Pancreas (tissue), 10 donors: ENCODE data around the gene EPHA6. TPM values are rescaled to one million over a fixed set of nuclear protein-coding genes. Genes with fewer than 3 reads are reported as not detected.

ENCODE experiments used
- ATAC-seq, 4 donors: fragments of 200-7000 bp; cut with Tn5 transposase; one replicate each; pipeline versions ENCODE4 v1.8.0 to v1.9.1; 2020; ENCODE audit warnings: mild to moderate bottlenecking in 4 of 4, moderate library complexity in 4 of 4
- DNase-seq, 6 donors: peaks; one replicate each; pipeline ENCODE4 v3.0.0-alpha.2; 2020
- FAIRE-seq: peaks from 2 replicates; lab custom pipeline; 2012; peaks lifted over from hg19 to GRCh38; lab: Jason Lieb, UNC
- H3K27ac ChIP-seq, 4 donors: fragments of 200-600 bp; sonication (generic); 1 replicate in 3 of 4; 2 replicates in 1 of 4; pipeline versions ENCODE4 v1.5.0 to v1.8.0; 2020
- H3K27me3 ChIP-seq, 4 donors: fragments of 200-600 bp; one replicate each; pipeline ENCODE4 v1.8.0; 2021
- H3K36me3 ChIP-seq, 3 donors: fragments of 200-600 bp; sonication (generic) in 1 of 3; one replicate each; pipeline versions ENCODE4 v1.5.0 to v1.8.0; 2020 to 2021
- H3K4me1 ChIP-seq, 3 donors: fragments of 200-600 bp; one replicate each; pipeline ENCODE4 v1.8.0; 2021
- H3K4me3 ChIP-seq, 4 donors: fragments of 200-600 bp; sonication (generic) in 2 of 4; one replicate each; pipeline versions ENCODE4 v1.5.0 to v1.8.0; 2020 to 2021
- H3K9me3 ChIP-seq, 4 donors: fragments of 200-600 bp; one replicate each; pipeline ENCODE4 v1.8.0; 2021
- CTCF ChIP-seq, 4 donors: fragments of 200-600 bp; sonication (generic) in 3 of 4; IDR thresholded peaks; one replicate each; pipeline versions ENCODE4 v1.5.0 to v1.8.0; 2021; ENCODE audit warnings: antibody characterized with exemption in 4 of 4
- WGBS, 2 donors: extraction: QIAGEN DNeasy Blood & Tissue Kit; methylation state at CpG; one replicate each; pipeline ENCODE4 v1.1.7; 2013; 5-methylcytosine and 5-hydroxymethylcytosine counted together
- intact Hi-C, 3 donors: fragments of 100-400 bp; cut with DNase I; formaldehyde crosslinking; loops; one replicate each; pipeline versions ENCODE4 v1.11.1 to v1.14.2; 2022
- polyA plus RNA-seq, 2 donors: library from polyadenylated mRNA; stranded (reverse); fragments of 200-250 nt; gene quantifications; one replicate each; pipeline ENCODE4 v1.2.3, GENCODE V29; 2013
- total RNA-seq, 6 donors: library from RNA; stranded (reverse); fragmentation: NEBNext Ultra II Directional in 4 of 6; extraction: Animal tissue kit (Norgen Biotek cat#: 25700) in 4 of 6; gene quantifications; one replicate each; pipeline versions ENCODE4 v1.2.1 to v1.2.4, GENCODE V29; 2021 to 2023
- donor health status: healthy with polysubstance abuse.
- donor health status: DM: no; HTN: no; CAD: no; lungs with moderate emphysema.
- donor health status: DM: no; HTN: no; CAD: no.
- donor health status: control.
- donor health status: control.
- donor health status: Bipolar disorder and iron deficiency.
- donor health status: DM: yes; HTN: yes; CAD: no.
- donor health status: DM: no; HTN: no; CAD: no.
- donor health status: DM: no; HTN: no; CAD: no.
- donor health status: DM: yes; HTN: yes; CAD: no.

The EPHA6 gene
- total and polyA plus RNA-seq, 8 donors = 0.15 to 1.1 (median 0.57) TPM

GRCh38 chr3:97232393-97233034 is 418.1 kb downstream of the EPHA6 start:
- DNase-seq (no peak), ATAC-seq (peak in 3 of 4 donors; percentile 25 to 58 (median 52)), FAIRE-seq (no peak)
- Histone ChIP-seq H3K9me3 (no peaks in the 10 kb centered on the region), H3K36me3 (no peaks in the 10 kb centered on the region), H3K27me3 (no peaks in the 10 kb centered on the region), H3K4me3 (no peak overlapping the region), H3K27ac (no peak overlapping the region), H3K4me1 (no peaks in the 10 kb centered on the region)
- intact Hi-C loops = no loop called here
- TF ChIP-seq CTCF (IDR thresholded peaks at IDR 0.05) = no peak
- WGBS, 2 donors = 42 to 45% methylated on average over 5 of the region's 5 CpGs

- FAIRE-seq (no peak), DNase-seq (no peak), ATAC-seq (no peak)
- H3K4me3 ChIP-seq = no peak overlapping the region
- TF ChIP-seq CTCF (IDR thresholded peaks at IDR 0.05) = no peak
- intact Hi-C loops = no loop called here
- H3K27me3 ChIP-seq = no peaks in the 10 kb centered on the region
- H3K4me1 ChIP-seq = no peaks in the 10 kb centered on the region
- no peak overlapping the region for H3K27ac ChIP-seq
- no peaks in the 10 kb centered on the region for H3K36me3 ChIP-seq
- no peaks in the 10 kb centered on the region for H3K9me3 ChIP-seq
These were observed 420.8 kb downstream of the EPHA6 start for GRCh38 chr3:97235179-97235578.

- Histone ChIP-seq H3K4me3 (no peak overlapping the region), H3K4me1 (no peaks in the 10 kb centered on the region), H3K27ac (no peak overlapping the region), H3K27me3 (no peaks in the 10 kb centered on the region), H3K9me3 (no peaks in the 10 kb centered on the region), H3K36me3 (no peaks in the 10 kb centered on the region)
- no peak for TF ChIP-seq CTCF (IDR thresholded peaks at IDR 0.05)
- DNase-seq (no peak), FAIRE-seq (no peak), ATAC-seq (no peak)
- intact Hi-C loops = no loop called here
These were observed 421.4 kb downstream of the EPHA6 start for GRCh38 chr3:97235611-97236315.

GRCh38 chr3:97241417-97241816 is 427.0 kb downstream of the EPHA6 start:
- TF ChIP-seq CTCF (IDR thresholded peaks at IDR 0.05) = no peak
- DNase-seq (no peak), ATAC-seq (no peak), FAIRE-seq (no peak)
- no peaks in the 10 kb centered on the region for H3K9me3 ChIP-seq
- H3K4me1 ChIP-seq = no peaks in the 10 kb centered on the region
- H3K27me3 ChIP-seq = no peaks in the 10 kb centered on the region
- no peaks in the 10 kb centered on the region for H3K36me3 ChIP-seq
- 49 to 79% methylated on average over 1 of the region's 1 CpG for whole genome bisulfite sequencing, 2 donors
- intact Hi-C loops = no loop called here
- H3K27ac ChIP-seq = no peak overlapping the region
- H3K4me3 ChIP-seq = no peak overlapping the region
